ENCODE data around the gene SEPTIN10. TPM values are rescaled to one million over a fixed set of nuclear protein-coding genes. Genes with fewer than 3 reads are reported as not detected.

SEPTIN10 gene
- total RNA-seq, 2 donors from 2014 or later = 44.9 to 46.5 TPM

DNA sequence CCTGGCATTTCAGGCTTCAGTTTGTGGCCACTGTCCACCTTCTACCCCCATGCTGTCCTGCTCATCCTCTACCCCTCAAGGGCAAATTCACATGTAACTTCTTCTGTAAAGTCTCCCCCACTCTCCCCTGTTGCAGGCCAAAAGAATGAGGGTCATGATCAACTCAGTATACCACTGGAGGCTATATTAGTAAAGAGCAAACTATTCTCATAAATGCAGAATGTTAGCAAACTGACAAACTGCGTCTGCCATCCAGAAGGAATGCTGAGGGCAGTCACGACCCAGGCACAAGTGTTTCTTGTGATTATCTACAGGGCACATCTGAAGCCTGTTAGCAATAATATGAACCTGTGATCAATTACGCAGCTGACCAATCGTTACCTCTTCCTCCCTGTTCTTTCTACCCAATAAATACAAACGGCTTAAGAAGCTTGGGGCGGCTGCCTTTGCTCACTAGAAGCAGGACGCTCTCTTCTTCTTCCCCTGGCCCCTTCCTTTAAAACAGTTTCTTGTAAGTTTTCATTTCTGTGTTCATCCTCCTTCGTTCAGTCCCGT, 58.3 kb downstream of the SEPTIN10 start:
- DNase-seq (no peak), ATAC-seq (no peak)
- Histone ChIP-seq H3K4me3 (no peak overlapping the region), H3K9me3 (no peaks in the 10 kb centered on the region), H3K27me3 (no peaks in the 10 kb centered on the region), H3K27ac (no peak overlapping the region), H3K4me1 (peaks cover 17% of the 10 kb centered on the region), H3K36me3 (replicated peaks in 1 of 2; ENCODE audit: insufficient read depth in 1 of 2, low read depth in 2 of 2) (no peaks in the 10 kb centered on the region)
- 89 to 93% methylated on average over 9 of the region's 9 CpGs for WGBS, 2 donors
- intact Hi-C loops (cut with DNase I) = no loop called here
- TF ChIP-seq, protein P1, sequence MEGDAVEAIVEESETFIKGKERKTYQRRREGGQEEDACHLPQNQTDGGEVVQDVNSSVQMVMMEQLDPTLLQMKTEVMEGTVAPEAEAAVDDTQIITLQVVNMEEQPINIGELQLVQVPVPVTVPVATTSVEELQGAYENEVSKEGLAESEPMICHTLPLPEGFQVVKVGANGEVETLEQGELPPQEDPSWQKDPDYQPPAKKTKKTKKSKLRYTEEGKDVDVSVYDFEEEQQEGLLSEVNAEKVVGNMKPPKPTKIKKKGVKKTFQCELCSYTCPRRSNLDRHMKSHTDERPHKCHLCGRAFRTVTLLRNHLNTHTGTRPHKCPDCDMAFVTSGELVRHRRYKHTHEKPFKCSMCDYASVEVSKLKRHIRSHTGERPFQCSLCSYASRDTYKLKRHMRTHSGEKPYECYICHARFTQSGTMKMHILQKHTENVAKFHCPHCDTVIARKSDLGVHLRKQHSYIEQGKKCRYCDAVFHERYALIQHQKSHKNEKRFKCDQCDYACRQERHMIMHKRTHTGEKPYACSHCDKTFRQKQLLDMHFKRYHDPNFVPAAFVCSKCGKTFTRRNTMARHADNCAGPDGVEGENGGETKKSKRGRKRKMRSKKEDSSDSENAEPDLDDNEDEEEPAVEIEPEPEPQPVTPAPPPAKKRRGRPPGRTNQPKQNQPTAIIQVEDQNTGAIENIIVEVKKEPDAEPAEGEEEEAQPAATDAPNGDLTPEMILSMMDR (IDR thresholded peaks at IDR 0.05) = no peak
- TF ChIP-seq POLR2A (IDR thresholded peaks at IDR 0.05) = no peak

DNA sequence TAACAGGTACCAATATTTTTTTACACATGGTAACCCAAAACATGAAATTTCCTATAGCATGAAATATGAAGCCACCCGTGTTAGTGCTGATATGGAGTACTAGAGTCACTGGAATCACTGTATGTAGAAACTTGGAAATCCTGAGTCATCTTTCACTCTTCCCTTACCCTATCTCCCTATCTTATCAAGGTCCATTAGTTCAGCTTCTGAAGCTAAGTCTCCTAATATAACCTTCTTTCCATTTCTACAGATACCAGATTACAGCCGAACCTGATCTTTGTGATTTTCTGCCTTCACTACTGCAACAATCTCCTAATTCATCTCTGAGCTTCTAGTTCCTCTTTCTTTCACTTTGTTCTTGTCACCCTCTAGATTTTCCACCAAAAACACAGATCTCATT, 59.0 kb downstream of the SEPTIN10 start:
- intact Hi-C loops (cut with DNase I) = no loop called here
- 47 to 56% methylated on average over 2 of the region's 2 CpGs for WGBS, 2 donors
- ATAC-seq (no peak), DNase-seq (no peak)
- Histone ChIP-seq H3K27ac (no peak overlapping the region), H3K4me3 (no peak overlapping the region), H3K4me1 (peaks cover 17% of the 10 kb centered on the region), H3K36me3 (replicated peaks in 1 of 2; ENCODE audit: insufficient read depth in 1 of 2, low read depth in 2 of 2) (no peaks in the 10 kb centered on the region), H3K9me3 (no peaks in the 10 kb centered on the region), H3K27me3 (no peaks in the 10 kb centered on the region)
- no peak for TF ChIP-seq POLR2A (IDR thresholded peaks at IDR 0.05)
- TF ChIP-seq, protein P1 (IDR thresholded peaks at IDR 0.05) = no peak

DNA sequence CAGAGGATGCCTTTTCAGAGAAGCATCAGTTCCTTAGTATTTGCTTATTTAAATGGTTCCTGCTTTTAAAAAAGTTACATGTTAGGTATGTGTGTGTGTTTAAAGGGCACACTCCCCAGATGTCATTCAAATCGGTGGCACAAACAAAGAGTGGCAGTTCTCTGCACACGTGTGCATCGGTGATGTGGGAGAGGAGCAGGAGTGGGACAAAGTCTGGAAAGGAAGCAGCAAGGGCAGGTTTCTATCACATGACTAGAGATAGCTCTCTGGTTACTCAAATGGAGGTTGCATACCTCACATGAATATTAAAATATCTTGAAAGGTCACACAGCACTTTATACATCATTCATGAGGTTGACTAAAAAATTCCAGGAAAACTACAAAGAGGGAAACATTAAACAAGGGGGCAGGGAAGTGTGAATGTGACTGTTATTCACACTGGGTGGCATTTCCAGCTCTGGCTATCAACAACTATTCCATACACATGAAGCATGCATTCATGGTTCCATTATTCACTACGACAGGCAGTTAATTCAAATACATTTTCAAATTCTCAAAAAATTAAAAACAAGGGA, 64.7 kb downstream of the SEPTIN10 start:
- intact Hi-C loops (cut with DNase I) = loop anchor here (5.0 to 10.0 kb wide), 2 partner anchors 166 to 183 kb away; no protein-coding TSS in a partner anchor
- DNase-seq (no peak), ATAC-seq (no peak)
- no peaks in the 10 kb centered on the region for H3K9me3 ChIP-seq
- TF ChIP-seq, protein P1 (IDR thresholded peaks at IDR 0.05) = no peak
- H3K4me3 ChIP-seq = no peak overlapping the region
- 61 to 75% methylated on average over 4 of the region's 4 CpGs for WGBS, 2 donors
- H3K4me1 ChIP-seq = no peaks in the 10 kb centered on the region
- no peaks in the 10 kb centered on the region for H3K27me3 ChIP-seq
- no peak overlapping the region for H3K27ac ChIP-seq
- H3K36me3 ChIP-seq (replicated peaks in 1 of 2; ENCODE audit: insufficient read depth in 1 of 2, low read depth in 2 of 2) = no peaks in the 10 kb centered on the region

DNA sequence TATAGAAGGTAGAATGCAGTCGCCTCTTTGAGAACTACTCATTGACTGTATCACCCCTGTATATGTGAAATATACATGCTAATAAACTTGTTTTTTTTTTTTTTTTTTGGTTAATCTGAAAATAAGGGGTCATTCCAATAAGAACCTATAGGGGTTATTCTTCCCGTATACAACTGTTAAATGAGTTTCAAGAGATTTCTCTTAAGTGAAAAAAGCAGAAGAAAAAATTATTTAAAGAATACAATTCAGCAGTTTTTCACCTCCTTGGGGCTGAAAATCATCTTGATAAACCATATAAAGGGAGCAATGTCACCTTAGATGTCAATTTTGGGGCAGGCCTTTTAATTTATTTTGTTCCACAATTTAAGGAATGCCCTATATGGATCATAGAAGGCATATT, 66.5 kb downstream of the SEPTIN10 start:
- intact Hi-C loops (cut with DNase I) = loop anchor here (5.0 to 10.0 kb wide), 2 partner anchors 168 to 185 kb away; no protein-coding TSS in a partner anchor
- WGBS, 2 donors = 74 to 79% methylated on average over 2 of the region's 2 CpGs
- H3K36me3 ChIP-seq (replicated peaks in 1 of 2; ENCODE audit: insufficient read depth in 1 of 2, low read depth in 2 of 2) = no peaks in the 10 kb centered on the region
- no peaks in the 10 kb centered on the region for H3K9me3 ChIP-seq
- H3K27ac ChIP-seq = no peak overlapping the region
- ATAC-seq (no peak), DNase-seq (no peak)
- no peaks in the 10 kb centered on the region for H3K27me3 ChIP-seq
- H3K4me3 ChIP-seq = no peak overlapping the region
- TF ChIP-seq, protein P1 (IDR thresholded peaks at IDR 0.05) = no peak
- TF ChIP-seq POLR2A (IDR thresholded peaks at IDR 0.05) = no peak
- no peaks in the 10 kb centered on the region for H3K4me1 ChIP-seq

Measured in body of pancreas (tissue), 4 donors.